Activated CD8-positive, alpha-beta memory T cell treated with anti-CD3 and anti-CD28 coated beads, Interleukin-2, amount 50 U/mL, for 1 hour (primary cell): ENCODE results near the gene C1QC.

Source experiments
- DNase-seq: peaks from one replicate; pipeline ENCODE4 v3.0.0-alpha.2; 2020; ENCODE audit errors: extremely low read depth

C1QC gene

GRCh38 chr1:22619252-22619651, 24.2 kb upstream of the C1QC start:
- DNase-seq, result no peak

- no peak for DNase-seq
Observed at GRCh38 chr1:22619798-22620197, 23.6 kb upstream of the C1QC start.

GRCh38 chr1:22621761-22622160, 21.7 kb upstream of the C1QC start:
- no peak for DNase-seq

GRCh38 chr1:22625262-22625925, 18.0 kb upstream of the C1QC start:
- DNase-seq, result no peak

GRCh38 chr1:22626237-22627157, 16.9 kb upstream of the C1QC start:
- no peak for DNase-seq

- DNase-seq, result no peak
Observed at GRCh38 chr1:22627331-22627730, 16.1 kb upstream of the C1QC start.

- DNase-seq, result no peak
Observed at GRCh38 chr1:22628698-22629444, 14.6 kb upstream of the C1QC start.

- no peak for DNase-seq
Observed at GRCh38 chr1:22629886-22630285, 13.5 kb upstream of the C1QC start.

GRCh38 chr1:22633697-22634463, 9.6 kb upstream of the C1QC start:
- no peak for DNase-seq

- DNase-seq, result no peak
Observed at GRCh38 chr1:22635436-22635835, 8.0 kb upstream of the C1QC start.

GRCh38 chr1:22636353-22636752, 7.1 kb upstream of the C1QC start, which contains the start of gene C1QA:
Gene C1QA, plus strand, starts transcription at chr1:22636628. Its CDS starts 989 bp downstream, at chr1:22637617.
- no peak for DNase-seq

GRCh38 chr1:22636927-22637326, 6.5 kb upstream of the C1QC start:
- no peak for DNase-seq

- no peak for DNase-seq
Observed at GRCh38 chr1:22637907-22638445, 5.5 kb upstream of the C1QC start.

- no peak for DNase-seq
Observed at GRCh38 chr1:22638476-22639234, 4.8 kb upstream of the C1QC start.

- no peak for DNase-seq
Observed at GRCh38 chr1:22639286-22639685, 4.1 kb upstream of the C1QC start.

GRCh38 chr1:22641247-22641646, 2.2 kb upstream of the C1QC start:
- DNase-seq, result no peak

- DNase-seq, result peak; percentile 4
Observed at GRCh38 chr1:22641906-22642636, 1.4 kb upstream of the C1QC start.

GRCh38 chr1:22643928-22644327, 495 bp downstream of the C1QC start:
- no peak for DNase-seq

GRCh38 chr1:22645931-22646330, 2.5 kb downstream of the C1QC start:
- DNase-seq, result no peak

- no peak for DNase-seq
Observed at GRCh38 chr1:22646384-22646783, 3.0 kb downstream of the C1QC start.
